SJSA1 (cell line): ENCODE results near the gene LSG1. TPM values are rescaled to one million over a fixed set of nuclear protein-coding genes. Genes with fewer than 3 reads are reported as not detected.
"Not testable (repeated sequence)": the region's sequence is repeated elsewhere in the genome, so short reads cannot be mapped to it uniquely, and the experiment has no call there.

ENCODE experiments used
- DNase-seq, 2 experiments: peaks; one replicate each; pipeline ENCODE4 v3.0.0-alpha.2; 2015 to 2020; ENCODE audit warnings: low spot score in 2 of 2, low read depth in 1 of 2
- H3K27ac ChIP-seq: fragments of 250-450 bp; sonication (Bioruptor Pico); 2 replicates; pipeline ENCODE4 v1.5.1; 2020; ENCODE audit warnings: mild to moderate bottlenecking, moderate library complexity
- H3K27me3 ChIP-seq: fragments of 250-450 bp; sonication (Bioruptor Pico); replicated peaks from 2 replicates; pipeline ENCODE4 v1.5.1; 2020; ENCODE audit warnings: mild to moderate bottlenecking, moderate library complexity
- H3K36me3 ChIP-seq: fragments of 250-450 bp; sonication (Bioruptor Pico); 2 replicates; pipeline ENCODE4 v1.5.1; 2020; ENCODE audit warnings: mild to moderate bottlenecking
- H3K4me1 ChIP-seq: fragments of 250-450 bp; sonication (Bioruptor Pico); replicated peaks from 2 replicates; pipeline ENCODE4 v1.6.1; 2021; ENCODE audit warnings: mild to moderate bottlenecking
- H3K4me3 ChIP-seq: fragments of 250-450 bp; sonication (Bioruptor Pico); 2 replicates; pipeline ENCODE4 v1.5.1; 2020; ENCODE audit warnings: mild to moderate bottlenecking
- H3K9me3 ChIP-seq: fragments of 250-450 bp; sonication (Bioruptor Pico); replicated peaks from 2 replicates; pipeline ENCODE4 v1.5.1; 2020; ENCODE audit warnings: mild to moderate bottlenecking
- total RNA-seq: library from RNA; depleted of rRNA; stranded (reverse); fragments of >200 nt; shearing (Covaris generic); gene quantifications from 2 replicates; pipeline ENCODE4 v1.2.3, GENCODE V29; 2014

LSG1 gene
- total RNA-seq, 1 experiment from 2014 or later = 36.3 TPM

DNA sequence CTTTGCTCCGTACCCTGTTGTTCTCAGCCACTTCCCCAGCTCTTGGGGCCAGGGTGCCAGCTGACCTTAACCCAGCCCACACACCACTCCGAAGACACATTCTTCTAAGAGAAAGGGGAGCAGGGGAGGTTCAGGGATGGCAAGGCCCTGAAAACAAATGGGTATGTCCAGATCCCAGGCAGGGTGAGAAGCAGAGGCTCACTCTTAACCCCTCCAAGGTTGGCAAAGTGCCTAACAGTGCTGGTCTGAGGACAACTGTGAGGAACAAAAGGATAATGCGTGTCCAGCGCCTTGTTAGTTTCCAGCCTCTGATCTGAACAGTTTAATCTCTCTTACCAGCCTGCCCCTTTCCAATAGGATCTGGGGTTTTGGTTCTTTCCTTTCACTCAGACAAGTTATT, 40.3 kb downstream of the LSG1 start:
- H3K4me3 ChIP-seq = no peak overlapping the region
- no peaks in the 10 kb centered on the region for H3K9me3 ChIP-seq
- peaks cover 35% of the 10 kb centered on the region for H3K36me3 ChIP-seq
- no peak overlapping the region for H3K27ac ChIP-seq
- H3K27me3 ChIP-seq = no peaks in the 10 kb centered on the region
- peaks cover 7% of the 10 kb centered on the region; the same call in 1 of the 2 replicates for H3K4me1 ChIP-seq
- DNase-seq = no peak

DNA sequence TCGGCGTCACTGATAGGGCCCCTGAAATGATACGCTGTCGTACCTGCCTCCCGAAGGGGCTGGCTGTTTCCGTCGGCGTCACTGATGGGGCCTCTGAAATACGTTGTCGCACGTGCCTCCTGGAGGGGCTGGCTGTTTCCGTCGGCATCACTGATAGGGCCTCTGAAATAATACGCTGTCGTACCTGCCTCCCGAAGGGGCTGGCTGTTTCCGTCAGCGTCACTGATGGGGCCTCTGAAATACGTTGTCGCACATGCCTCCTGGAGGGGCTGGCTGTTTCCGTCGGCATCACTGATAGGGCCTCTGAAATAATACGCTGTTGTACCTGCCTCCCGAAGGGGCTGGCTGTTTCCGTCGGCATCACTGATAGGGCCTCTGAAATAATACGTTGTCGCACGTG, 41.3 kb downstream of the LSG1 start:
- H3K27ac ChIP-seq, H3K4me3 ChIP-seq, H3K4me1 ChIP-seq, H3K9me3 ChIP-seq, H3K27me3 ChIP-seq, DNase-seq: not testable (repeated sequence)
- peaks cover 42% of the 10 kb centered on the region for H3K36me3 ChIP-seq

DNA sequence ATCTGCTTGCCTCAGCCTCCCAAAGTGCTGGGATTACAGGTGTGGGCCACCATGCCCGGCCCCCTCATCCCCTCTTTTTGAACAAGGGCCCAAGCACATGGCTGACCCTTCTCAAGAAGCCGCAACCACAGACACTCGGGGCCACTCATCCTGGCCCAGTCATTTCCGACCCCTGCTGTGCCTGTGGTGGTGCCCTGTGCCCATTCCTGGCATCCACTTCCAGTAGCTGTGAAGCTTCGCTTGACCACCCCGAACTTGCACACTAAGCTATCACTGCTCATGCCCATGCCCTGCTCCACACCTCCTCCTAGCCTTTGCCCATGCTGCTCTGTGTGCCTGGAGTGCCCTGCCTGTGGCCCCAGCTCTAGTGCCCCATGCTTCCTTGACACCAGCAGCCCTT, 47.0 kb downstream of the LSG1 start:
- H3K4me1 ChIP-seq = peaks cover 3% of the 10 kb centered on the region; the same call in 1 of the 2 replicates
- no peak for DNase-seq
- H3K36me3 ChIP-seq = peaks cover 56% of the 10 kb centered on the region
- H3K9me3 ChIP-seq = no peaks in the 10 kb centered on the region
- no peaks in the 10 kb centered on the region for H3K27me3 ChIP-seq
- H3K4me3 ChIP-seq = no peak overlapping the region
- H3K27ac ChIP-seq = no peak overlapping the region

DNA sequence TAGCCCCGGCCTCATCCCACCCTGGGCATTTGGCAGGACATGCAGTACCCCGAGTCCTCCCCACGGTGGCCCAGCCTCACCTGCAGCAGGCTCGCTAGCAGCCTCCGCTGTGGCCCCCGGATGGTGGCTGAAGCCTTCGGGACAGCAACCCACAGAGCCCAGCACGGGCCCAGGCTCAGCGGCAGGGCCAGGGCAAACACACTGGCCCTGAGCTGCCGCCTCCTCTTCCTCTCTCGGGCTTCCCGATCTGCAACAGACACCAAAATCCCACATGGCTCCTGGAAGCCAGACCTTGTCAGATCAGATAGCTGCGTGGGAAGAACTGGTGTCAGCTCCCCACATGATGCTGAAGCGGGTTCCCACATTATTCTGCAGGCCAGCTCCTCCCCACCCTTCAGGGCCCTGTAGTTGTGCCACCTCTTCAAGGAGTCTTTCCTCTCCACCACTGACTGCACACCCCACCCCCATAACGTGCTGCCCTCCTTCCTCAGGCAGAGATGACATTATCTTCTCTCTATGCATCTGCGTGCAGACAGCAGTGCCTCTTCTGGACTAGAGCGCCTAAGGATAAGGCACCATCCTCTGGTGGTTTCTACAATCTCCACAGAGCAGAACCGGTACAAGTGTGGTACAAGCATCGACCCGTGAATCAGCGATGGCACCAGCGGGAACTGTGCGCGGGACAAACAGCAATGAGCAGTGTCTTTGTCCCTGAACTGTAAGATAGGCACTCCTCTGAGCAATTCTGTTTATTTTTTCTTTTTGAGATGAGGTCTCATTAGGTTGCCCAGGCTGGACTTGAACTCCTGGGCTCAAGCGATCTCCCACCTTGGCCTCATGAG, 48.3 kb downstream of the LSG1 start:
- H3K36me3 ChIP-seq = peaks cover 61% of the 10 kb centered on the region
- H3K4me1 ChIP-seq = peaks cover 3% of the 10 kb centered on the region; the same call in 1 of the 2 replicates
- H3K27ac ChIP-seq = no peak overlapping the region
- no peak overlapping the region for H3K4me3 ChIP-seq
- no peaks in the 10 kb centered on the region for H3K27me3 ChIP-seq
- DNase-seq = no peak
- no peaks in the 10 kb centered on the region for H3K9me3 ChIP-seq

DNA sequence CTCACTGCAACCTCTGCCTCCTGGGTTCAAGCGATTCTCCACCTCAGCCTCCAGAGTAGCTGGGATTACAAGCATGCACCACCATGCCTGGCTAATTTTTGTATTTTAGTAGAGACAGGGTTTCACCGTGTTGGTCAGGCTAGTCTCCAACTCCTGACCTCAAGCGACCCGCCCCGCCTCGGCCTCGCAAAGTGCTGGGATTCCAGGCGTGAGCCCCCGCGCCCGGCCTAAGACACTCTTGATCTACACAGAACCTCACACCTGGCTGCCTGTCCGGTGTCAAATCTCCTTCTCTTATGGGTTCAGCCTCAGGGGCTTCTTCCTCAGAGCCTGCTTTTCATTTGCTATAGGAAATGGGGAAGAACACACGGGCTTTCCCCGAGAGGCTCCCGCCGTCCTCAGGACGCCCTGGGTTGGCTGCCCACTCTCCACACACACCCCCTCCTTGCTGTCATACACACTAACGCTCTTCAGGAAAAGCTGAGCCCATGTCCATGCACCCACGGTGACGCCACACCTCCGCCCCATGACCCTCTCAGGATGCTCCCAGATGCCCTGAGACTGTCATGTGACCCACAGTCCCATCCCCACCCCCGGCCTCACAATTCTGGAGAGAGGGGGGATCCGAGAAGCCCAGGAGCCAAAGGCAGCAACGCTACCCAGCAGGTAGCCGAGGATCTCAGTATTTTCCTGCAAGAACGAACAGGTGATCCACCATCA, 49.2 kb downstream of the LSG1 start:
- Histone ChIP-seq H3K27ac (no peak overlapping the region), H3K4me1 (peaks cover 3% of the 10 kb centered on the region; the same call in 1 of the 2 replicates), H3K9me3 (no peaks in the 10 kb centered on the region), H3K4me3 (no peak overlapping the region), H3K36me3 (peaks cover 52% of the 10 kb centered on the region), H3K27me3 (no peaks in the 10 kb centered on the region)
- DNase-seq = no peak

DNA sequence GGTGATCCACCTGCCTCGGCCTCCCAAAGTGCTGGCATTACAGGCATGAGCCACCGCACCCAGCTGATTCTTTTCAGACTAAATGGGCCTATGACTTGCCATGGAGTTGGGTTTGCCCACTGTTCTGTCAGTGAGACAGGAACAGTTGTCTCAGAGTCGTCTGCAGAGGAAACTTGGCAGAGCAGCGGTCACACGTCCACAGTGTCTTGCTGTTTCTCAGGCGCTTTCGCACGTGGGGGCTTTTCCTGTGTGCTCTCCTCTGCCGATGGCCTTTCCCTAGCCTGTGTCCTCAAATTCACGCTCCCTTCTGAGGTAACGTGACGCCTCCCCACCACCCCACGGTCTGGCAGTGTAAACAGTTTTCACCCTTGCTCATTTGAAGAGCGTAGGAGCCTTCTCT, 50.0 kb downstream of the LSG1 start:
- H3K4me1 ChIP-seq = peaks cover 3% of the 10 kb centered on the region; the same call in 1 of the 2 replicates
- peaks cover 43% of the 10 kb centered on the region for H3K36me3 ChIP-seq
- no peaks in the 10 kb centered on the region for H3K27me3 ChIP-seq
- no peak overlapping the region for H3K27ac ChIP-seq
- no peak overlapping the region for H3K4me3 ChIP-seq
- H3K9me3 ChIP-seq = no peaks in the 10 kb centered on the region
- no peak for DNase-seq

DNA sequence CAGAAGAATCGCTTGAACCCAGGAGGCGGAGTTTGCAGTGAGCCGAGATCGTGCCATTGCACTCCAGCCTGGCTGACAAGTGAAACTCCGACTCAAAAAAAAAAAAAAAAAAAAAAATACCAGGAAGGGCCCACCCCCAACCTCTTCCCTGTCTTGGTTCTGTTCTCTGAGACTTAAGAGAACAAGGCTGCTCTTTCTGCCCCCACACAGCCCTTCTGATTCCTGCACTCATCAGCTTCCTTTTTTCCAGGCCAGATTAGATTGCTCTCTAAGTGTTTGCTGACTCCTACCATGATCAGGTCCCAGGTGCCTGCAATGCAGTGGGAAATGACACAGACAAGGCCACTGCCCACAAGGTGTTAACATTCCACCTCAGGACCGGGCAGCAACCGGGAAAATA, 51.8 kb downstream of the LSG1 start:
- no peaks in the 10 kb centered on the region for H3K27me3 ChIP-seq
- H3K4me3 ChIP-seq = no peak overlapping the region
- peaks cover 30% of the 10 kb centered on the region for H3K36me3 ChIP-seq
- no peak overlapping the region for H3K27ac ChIP-seq
- no peak for DNase-seq
- peaks cover 3% of the 10 kb centered on the region; the same call in 1 of the 2 replicates for H3K4me1 ChIP-seq
- H3K9me3 ChIP-seq = no peaks in the 10 kb centered on the region

DNA sequence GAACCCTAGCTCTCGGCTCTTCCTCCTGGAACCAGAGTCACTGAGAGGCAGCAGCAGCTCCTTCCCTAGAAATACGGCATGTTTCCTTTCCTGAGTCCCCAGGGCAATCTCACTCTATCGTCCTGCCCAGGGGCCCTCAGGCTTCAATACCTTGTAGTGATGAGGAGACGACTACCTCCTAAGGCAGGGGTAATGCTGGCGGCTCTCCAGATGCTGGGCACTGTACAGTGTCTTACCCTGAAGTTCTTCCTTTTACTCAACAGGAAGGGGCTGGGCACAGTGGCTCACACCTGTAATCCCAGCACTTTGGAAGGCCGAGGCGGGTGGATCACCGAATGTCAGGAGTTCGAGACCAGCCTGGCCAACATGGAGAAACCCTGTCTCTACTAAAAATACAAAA, 52.2 kb downstream of the LSG1 start:
- no peak for DNase-seq
- no peaks in the 10 kb centered on the region for H3K9me3 ChIP-seq
- no peak overlapping the region for H3K4me3 ChIP-seq
- no peaks in the 10 kb centered on the region for H3K27me3 ChIP-seq
- H3K36me3 ChIP-seq = peaks cover 26% of the 10 kb centered on the region
- peaks cover 3% of the 10 kb centered on the region; the same call in 1 of the 2 replicates for H3K4me1 ChIP-seq
- no peak overlapping the region for H3K27ac ChIP-seq

DNA sequence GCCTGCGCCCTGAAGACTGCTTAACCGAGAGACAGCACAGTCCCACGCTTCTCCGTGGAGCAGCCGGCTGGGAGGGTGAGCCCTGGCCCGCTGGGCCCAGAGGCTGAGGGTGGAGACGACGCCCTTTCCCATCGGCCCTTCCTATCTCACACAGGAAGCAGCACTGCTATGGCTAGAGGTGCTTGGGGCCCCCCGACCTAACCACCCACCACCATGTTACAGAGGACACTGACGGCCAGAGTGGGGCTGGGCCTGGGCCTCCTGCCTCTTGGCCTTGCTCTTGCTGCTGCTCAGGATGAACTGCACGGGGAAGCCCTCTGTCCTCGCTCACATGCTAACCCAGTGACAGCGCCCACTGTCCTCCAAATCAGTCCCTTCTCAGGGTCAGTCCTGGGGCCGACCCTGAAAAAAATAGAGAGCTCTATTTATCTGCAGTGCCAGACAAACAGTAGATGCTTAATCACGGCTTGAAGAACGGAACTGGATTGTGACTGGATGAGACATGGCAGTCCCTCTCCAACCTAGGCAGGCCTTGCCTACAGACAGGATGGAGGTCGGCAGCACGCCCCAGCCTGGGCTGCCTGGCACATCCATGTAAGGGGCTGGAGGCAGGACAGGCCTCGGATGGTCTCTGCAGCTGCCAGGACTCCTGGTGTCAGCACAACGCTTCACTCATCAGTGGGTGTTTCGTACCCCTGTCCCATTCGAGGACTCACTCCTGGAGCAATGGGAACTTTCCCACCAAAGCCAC, 53.0 kb downstream of the LSG1 start:
- H3K4me1 ChIP-seq = peaks cover 3% of the 10 kb centered on the region; the same call in 1 of the 2 replicates
- DNase-seq = no peak
- no peaks in the 10 kb centered on the region for H3K27me3 ChIP-seq
- H3K36me3 ChIP-seq = peaks cover 29% of the 10 kb centered on the region
- H3K27ac ChIP-seq = no peak overlapping the region
- no peak overlapping the region for H3K4me3 ChIP-seq
- H3K9me3 ChIP-seq = no peaks in the 10 kb centered on the region

DNA sequence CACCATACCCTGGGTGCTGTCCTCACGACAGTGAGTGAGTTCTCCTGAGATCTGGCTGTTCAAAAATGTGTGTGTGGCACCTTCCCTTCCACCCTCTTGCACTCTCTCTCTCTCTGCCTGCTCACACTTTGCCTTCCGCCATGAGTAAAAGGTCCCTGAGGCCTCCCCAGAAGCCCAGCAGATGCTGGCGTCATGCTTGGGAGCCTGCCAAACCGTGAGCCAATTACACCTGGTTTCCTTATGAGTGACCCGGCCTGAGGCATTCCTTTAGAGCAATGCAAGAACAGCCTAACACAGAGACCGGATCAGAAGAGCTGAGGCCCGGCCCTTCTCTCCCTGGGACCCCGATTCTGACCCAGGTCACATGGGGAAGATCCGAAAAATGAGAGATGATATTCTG, 54.2 kb downstream of the LSG1 start:
- no peak for DNase-seq
- no peak overlapping the region for H3K27ac ChIP-seq
- H3K27me3 ChIP-seq = no peaks in the 10 kb centered on the region
- H3K4me3 ChIP-seq = no peak overlapping the region
- H3K9me3 ChIP-seq = no peaks in the 10 kb centered on the region
- peaks cover 29% of the 10 kb centered on the region for H3K36me3 ChIP-seq
- peaks cover 3% of the 10 kb centered on the region; the same call in 1 of the 2 replicates for H3K4me1 ChIP-seq

DNA sequence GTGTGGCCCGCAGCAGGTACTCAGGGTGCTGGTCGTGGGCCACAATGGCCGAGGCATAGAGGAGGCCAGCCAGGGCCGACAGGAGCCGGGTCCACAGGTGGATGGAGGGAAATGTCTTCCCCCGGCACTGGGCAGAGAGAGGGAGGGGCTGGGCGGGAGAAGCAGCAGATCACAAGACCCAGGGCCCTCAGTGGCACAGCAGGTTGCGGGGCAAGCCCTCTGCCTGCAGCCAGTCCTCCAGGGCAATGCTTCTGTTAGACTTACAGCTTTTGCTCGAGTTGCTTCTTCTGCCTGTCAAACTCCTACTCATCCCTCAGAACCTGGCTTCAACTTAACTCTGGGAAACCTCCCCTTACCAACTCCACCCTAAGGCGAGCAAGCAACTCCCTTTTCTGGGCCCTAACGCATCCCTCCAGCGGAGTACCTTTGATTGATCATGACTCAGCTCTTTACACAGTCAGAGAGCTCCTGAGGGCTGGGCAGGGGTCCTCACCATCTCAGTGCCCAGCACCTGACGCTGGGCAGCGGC, 54.8 kb downstream of the LSG1 start:
- Histone ChIP-seq H3K27me3 (no peaks in the 10 kb centered on the region), H3K4me1 (peaks cover 3% of the 10 kb centered on the region; the same call in 1 of the 2 replicates), H3K27ac (no peak overlapping the region), H3K9me3 (no peaks in the 10 kb centered on the region), H3K4me3 (no peak overlapping the region), H3K36me3 (peaks cover 27% of the 10 kb centered on the region)
- no peak for DNase-seq

DNA sequence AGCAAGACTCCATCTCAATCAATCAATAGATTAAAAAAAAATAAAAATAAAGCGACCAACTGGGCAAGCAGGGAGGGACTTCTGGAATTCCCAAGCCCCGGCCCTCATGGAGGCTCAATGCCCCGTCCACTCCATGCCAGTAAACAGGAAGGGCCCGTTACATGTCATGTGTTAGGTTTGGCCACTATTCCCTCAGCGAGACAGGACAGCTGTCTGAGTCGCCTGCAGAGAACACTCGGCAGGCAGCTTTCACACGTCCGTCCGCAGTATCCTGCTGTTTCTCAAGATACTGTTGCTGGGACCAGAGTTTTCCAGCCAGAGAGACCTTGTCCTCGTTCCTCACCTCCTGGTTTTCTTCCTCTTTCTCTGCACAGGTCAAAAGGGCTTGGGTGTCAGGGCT, 56.8 kb downstream of the LSG1 start:
- no peak overlapping the region for H3K27ac ChIP-seq
- H3K36me3 ChIP-seq = peaks cover 27% of the 10 kb centered on the region
- H3K9me3 ChIP-seq = no peaks in the 10 kb centered on the region
- no peak overlapping the region for H3K4me3 ChIP-seq
- no peaks in the 10 kb centered on the region for H3K4me1 ChIP-seq
- no peak for DNase-seq
- no peaks in the 10 kb centered on the region for H3K27me3 ChIP-seq

DNA sequence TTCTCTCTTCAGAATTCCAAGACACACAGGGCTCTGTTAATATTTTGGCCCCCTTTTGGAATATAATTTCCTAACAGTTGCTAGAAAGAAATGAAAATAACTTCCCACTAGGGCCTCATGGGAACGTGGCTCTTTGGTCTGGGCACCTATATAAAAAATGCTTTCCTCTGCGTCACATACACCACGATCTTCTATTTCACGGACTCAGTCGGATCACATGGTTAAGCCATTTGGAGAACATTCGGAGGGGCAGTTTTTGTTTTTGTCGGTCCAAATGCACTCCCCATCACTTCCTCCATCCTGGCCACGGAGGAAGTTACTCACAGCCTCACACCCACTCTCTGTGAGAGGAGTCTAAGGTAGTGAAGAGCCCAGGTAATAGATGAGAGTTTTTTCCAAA, 59.8 kb downstream of the LSG1 start:
- Histone ChIP-seq H3K4me1 (no peaks in the 10 kb centered on the region), H3K27ac (no peak overlapping the region), H3K4me3 (no peak overlapping the region), H3K36me3 (peaks cover 29% of the 10 kb centered on the region), H3K9me3 (no peaks in the 10 kb centered on the region), H3K27me3 (no peaks in the 10 kb centered on the region)
- DNase-seq = no peak
